Heart left ventricle (tissue), 16 donors: ENCODE measurements around the gene HLA-DMB. TPM values are rescaled to one million over a fixed set of nuclear protein-coding genes. Genes with fewer than 3 reads are reported as not detected.

Source experiments
- ATAC-seq, 4 donors: fragments of 200-7000 bp; cut with Tn5 transposase; one replicate each; pipeline ENCODE4 v1.9.1; 2020 to 2022; ENCODE audit warnings: moderate library complexity in 4 of 4, mild to moderate bottlenecking in 3 of 4, moderate number of reproducible peaks in 1 of 4
- DNase-seq, 5 donors: peaks; one replicate each; pipeline ENCODE4 v3.0.0-alpha.2; 2020
- H3K27ac ChIP-seq, 12 donors: fragments of 200-600 bp; sonication (generic) in 4 of 12; one replicate each; pipeline versions ENCODE4 v1.5.0 to v1.8.0; 2016 to 2022; ENCODE audit warnings: mild to moderate bottlenecking in 2 of 12
- H3K27me3 ChIP-seq, 9 donors: fragments of 200-600 bp; sonication (generic) in 2 of 9; one replicate each; pipeline versions ENCODE4 v1.5.1 to v1.8.0; 2016 to 2022; ENCODE audit warnings: mild to moderate bottlenecking in 3 of 9
- H3K36me3 ChIP-seq, 9 donors: fragments of 200-600 bp; sonication (generic) in 2 of 9; one replicate each; pipeline versions ENCODE4 v1.5.0 to v1.8.0; 2018 to 2022; ENCODE audit warnings: mild to moderate bottlenecking in 2 of 9
- H3K4me1 ChIP-seq, 12 donors: fragments of 200-600 bp; sonication (generic) in 4 of 12; one replicate each; pipeline versions ENCODE4 v1.5.0 to v1.8.0; 2016 to 2022; ENCODE audit warnings: mild to moderate bottlenecking in 3 of 12
- H3K4me3 ChIP-seq, 12 donors: fragments of 200-600 bp; sonication (generic) in 4 of 12; one replicate each; pipeline versions ENCODE4 v1.5.0 to v1.8.0; 2017 to 2022; ENCODE audit warnings: mild to moderate bottlenecking in 9 of 12, moderate library complexity in 4 of 12
- H3K9me3 ChIP-seq, 12 donors: fragments of 200-600 bp; sonication (generic) in 4 of 12; one replicate each; pipeline versions ENCODE4 v1.5.0 to v1.8.0; 2016 to 2022; ENCODE audit warnings: mild to moderate bottlenecking in 1 of 12
- POLR2A ChIP-seq, 2 donors: fragments of 450-650 bp; IDR thresholded peaks; one replicate each; pipeline ENCODE4 v1.6.1; 2017; ENCODE audit warnings: antibody characterized with exemption in 2 of 2, mild to moderate bottlenecking in 2 of 2, moderate library complexity in 2 of 2
- WGBS, 4 donors: extraction: QIAGEN DNeasy Blood & Tissue Kit in 2 of 4; methylation state at CpG; one replicate each; pipeline versions ENCODE4 v1.1.5 to v1.1.7; 2013 to 2018; 5-methylcytosine and 5-hydroxymethylcytosine counted together
- intact Hi-C, 10 donors: fragments of 100-400 bp; cut with DNase I; formaldehyde crosslinking; loops; one replicate each; pipeline versions ENCODE4 v1.11.1 to v1.14.2; 2022
- polyA plus RNA-seq, 2 donors: library from polyadenylated mRNA; stranded (reverse); fragments of 200-250 nt; gene quantifications; one replicate each; pipeline ENCODE4 v1.2.3, GENCODE V29; 2013
- total RNA-seq, 9 donors: library from RNA; depleted of rRNA in 2 of 9; stranded (reverse); fragments of >200 nt in 2 of 9; fragmentation: NEBNext Ultra II Directional in 3 of 9; extraction: Animal tissue kit (Norgen Biotek cat#: 25700) in 3 of 9; gene quantifications; one replicate each; pipeline versions ENCODE4 v1.1.0 to v1.2.4, GENCODE V29; 2016 to 2023
- TF ChIP-seq, protein P1 (sequence below), 12 donors: fragments of 200-600 bp; sonication (generic) in 4 of 12; IDR thresholded peaks; one replicate each; pipeline versions ENCODE4 v1.5.0 to v1.8.0; 2018 to 2022; ENCODE audit warnings: antibody characterized with exemption in 12 of 12, mild to moderate bottlenecking in 5 of 12
- donor health status: ischemic (EF 13 %, LVEDD 7.1; RV severe dilation, severe dysfunction).
- donor health status: healthy with polysubstance abuse.
- donor health status: DM: no; HTN: yes; CAD: no.
- donor health status: DM: no; HTN: no; CAD: no.
- donor health status: ischemic (EF 25% LVEDD 6.9; RV normal size, moderate dysfunction).
- donor health status: ischemic (EF 25% LVEDD 5.7; RV mildly dilated, moderate dysfunction).
- donor health status: healthy.
- donor health status: DM: yes; HTN: yes; CAD: no.
- donor health status: ischemic (EF 35%, LVEDD 5.7; RV mildly dilated, moderate dysfunction).
- donor health status: nonischemic (EF 11% LVEDD 7.7; RV severe dilation, severe dysfunction).
- donor health status: DM: yes; HTN: yes; CAD: no.
- donor health status: PGD.
- donor health status: ischemic (EF 29% LVEDD 5.4; RV normal size, mild dysfunction).
- donor health status: nonischemic (EF 23%, LVEDD 6.1; RV moderate dilation, normal function).

HLA-DMB gene
- total and polyA plus RNA-seq, 11 donors: 2.7 to 127 (median 6.7) TPM

DNA sequence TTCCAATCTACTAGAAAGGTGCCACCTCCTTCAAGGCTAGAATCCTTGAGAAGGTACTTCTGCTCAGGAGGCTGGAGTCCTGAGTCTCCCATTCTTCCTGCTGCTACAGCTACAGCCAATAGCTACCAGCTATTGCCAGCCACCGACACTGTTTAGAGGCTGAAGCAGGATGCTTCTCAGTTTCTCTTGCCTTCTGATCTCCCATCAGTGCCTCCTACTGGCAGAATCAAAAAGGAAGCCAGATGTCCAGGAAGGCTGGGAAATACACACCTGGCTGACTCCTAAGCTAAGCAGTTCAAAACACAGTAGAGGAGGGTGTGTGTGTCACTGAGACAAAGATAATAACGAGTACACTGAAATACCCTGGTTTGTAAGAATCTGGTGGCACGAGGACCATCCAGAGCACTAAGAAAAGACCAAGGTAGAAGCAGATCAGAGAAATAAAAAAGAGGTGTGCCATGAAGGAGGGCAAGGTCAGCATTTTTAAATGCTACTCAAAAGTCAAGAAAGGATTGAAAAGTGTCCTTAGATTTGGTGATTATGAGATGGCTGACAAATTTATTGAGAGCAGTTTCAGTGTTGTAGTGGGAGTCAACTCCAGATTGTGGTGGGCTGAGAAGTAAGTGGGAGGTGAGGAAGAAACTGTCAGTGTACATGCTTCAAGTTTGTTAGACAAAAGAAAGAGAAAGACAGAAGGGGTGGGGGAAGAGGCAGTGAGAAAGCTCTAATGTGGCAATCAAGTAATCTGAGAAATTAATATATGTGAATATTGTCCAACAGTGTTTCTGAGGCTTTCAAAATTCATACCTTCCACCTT, 14.4 kb upstream of the HLA-DMB start:
- no peak for DNase-seq
- Histone ChIP-seq H3K36me3 (peaks cover 0 to 4% (median 0%) of the 10 kb centered on the region in 9 donors), H3K4me1 (peaks cover 0 to 50% (median 5%) of the 10 kb centered on the region in 12 donors), H3K9me3 (no peaks in the 10 kb centered on the region), H3K27me3 (no peaks in the 10 kb centered on the region), H3K4me3 (no peak overlapping the region), H3K27ac (no peak overlapping the region)
- ATAC-seq: no peak
- intact Hi-C loops: no loop called here
- 31 to 49% (median 39%) methylated on average over 3 of the region's 3 CpGs for WGBS, 4 donors
- TF ChIP-seq POLR2A (IDR thresholded peaks at IDR 0.05): no peak
- TF ChIP-seq, protein P1, sequence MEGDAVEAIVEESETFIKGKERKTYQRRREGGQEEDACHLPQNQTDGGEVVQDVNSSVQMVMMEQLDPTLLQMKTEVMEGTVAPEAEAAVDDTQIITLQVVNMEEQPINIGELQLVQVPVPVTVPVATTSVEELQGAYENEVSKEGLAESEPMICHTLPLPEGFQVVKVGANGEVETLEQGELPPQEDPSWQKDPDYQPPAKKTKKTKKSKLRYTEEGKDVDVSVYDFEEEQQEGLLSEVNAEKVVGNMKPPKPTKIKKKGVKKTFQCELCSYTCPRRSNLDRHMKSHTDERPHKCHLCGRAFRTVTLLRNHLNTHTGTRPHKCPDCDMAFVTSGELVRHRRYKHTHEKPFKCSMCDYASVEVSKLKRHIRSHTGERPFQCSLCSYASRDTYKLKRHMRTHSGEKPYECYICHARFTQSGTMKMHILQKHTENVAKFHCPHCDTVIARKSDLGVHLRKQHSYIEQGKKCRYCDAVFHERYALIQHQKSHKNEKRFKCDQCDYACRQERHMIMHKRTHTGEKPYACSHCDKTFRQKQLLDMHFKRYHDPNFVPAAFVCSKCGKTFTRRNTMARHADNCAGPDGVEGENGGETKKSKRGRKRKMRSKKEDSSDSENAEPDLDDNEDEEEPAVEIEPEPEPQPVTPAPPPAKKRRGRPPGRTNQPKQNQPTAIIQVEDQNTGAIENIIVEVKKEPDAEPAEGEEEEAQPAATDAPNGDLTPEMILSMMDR (IDR thresholded peaks at IDR 0.05): peak in 4 of 12 donors; percentile 17 to 21 (median 18)

- Histone ChIP-seq H3K4me1 (peaks cover 0 to 59% (median 5%) of the 10 kb centered on the region in 12 donors), H3K27ac (peak overlapping the region in 1 of 12 donors; percentile 94), H3K36me3 (peaks cover 0 to 11% (median 0%) of the 10 kb centered on the region in 9 donors), H3K27me3 (no peaks in the 10 kb centered on the region), H3K9me3 (no peaks in the 10 kb centered on the region), H3K4me3 (no peak overlapping the region)
- DNase-seq (no peak), ATAC-seq (no peak)
- TF ChIP-seq POLR2A (IDR thresholded peaks at IDR 0.05): no peak
- TF ChIP-seq, protein P1 (IDR thresholded peaks at IDR 0.05): no peak
- intact Hi-C loops: no loop called here
- WGBS, 4 donors: 90 to 94% (median 93%) methylated on average over 4 of the region's 4 CpGs
Observed at GRCh38 chr6:32954267-32954666, 13.4 kb upstream of the HLA-DMB start.

DNA sequence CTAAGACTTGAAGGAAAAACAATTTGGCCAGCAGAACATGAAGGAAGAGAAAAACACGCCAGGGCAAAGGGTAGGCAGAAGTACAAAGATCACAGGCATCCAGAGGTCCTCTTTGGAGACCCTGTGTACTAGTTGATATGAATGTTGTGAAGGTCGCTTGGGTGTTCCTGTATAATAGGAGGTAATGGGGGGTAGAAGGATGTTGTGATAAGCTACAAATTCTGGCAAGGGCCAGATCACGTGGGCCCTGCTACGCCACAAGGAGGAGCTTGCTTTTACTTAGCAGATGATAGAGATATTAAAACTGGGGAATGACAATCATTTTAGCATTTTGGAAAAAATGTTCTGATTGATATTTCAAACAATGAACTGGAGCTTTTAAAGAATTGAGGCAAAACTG, 12.9 kb upstream of the HLA-DMB start:
- DNase-seq (no peak), ATAC-seq (no peak)
- H3K4me1 ChIP-seq: peaks cover 0 to 64% (median 5%) of the 10 kb centered on the region in 12 donors
- WGBS, 4 donors: 71 to 79% (median 78%) methylated on average over 4 of the region's 4 CpGs
- intact Hi-C loops: loop anchor here in 4 of 10 donors (1.0 to 2.0 kb wide), 4 partner anchors 12 to 19 kb away; partner anchors contain the start of gene HLA-DMB (in 1 of the 4)
- no peaks in the 10 kb centered on the region for H3K27me3 ChIP-seq
- H3K4me3 ChIP-seq: no peak overlapping the region
- no peaks in the 10 kb centered on the region for H3K9me3 ChIP-seq
- no peak for TF ChIP-seq POLR2A (IDR thresholded peaks at IDR 0.05)
- TF ChIP-seq, protein P1 (IDR thresholded peaks at IDR 0.05): no peak
- H3K27ac ChIP-seq: peak overlapping the region in 5 of 12 donors; percentile 47 to 94 (median 83)
- H3K36me3 ChIP-seq: peaks cover 0 to 16% (median 0%) of the 10 kb centered on the region in 9 donors
